ENCODE data around the gene PRDM16. TPM values are rescaled to one million over a fixed set of nuclear protein-coding genes. Genes with fewer than 3 reads are reported as not detected.

PRDM16 gene
- total and polyA plus RNA-seq, 2 of the 4 experiments (the other 2 are of a cell fraction): 0.02 TPM; not detected in 1

- H3K79me1 ChIP-seq (ENCODE audit: low read depth in 1 of 2, low read length in 2 of 2): no peaks in the 10 kb centered on the region
- H3K4me1 ChIP-seq (ENCODE audit: control insufficient read depth, insufficient read depth, low read length): no peaks in the 10 kb centered on the region
- H3K27me3 ChIP-seq (ENCODE audit: control insufficient read depth, insufficient read depth, low read length): no peaks in the 10 kb centered on the region
- no peak overlapping the region for H2BK120ac ChIP-seq (ENCODE audit: low read depth, low read length)
- H3K9ac ChIP-seq (ENCODE audit: low read depth, low read length): no peak overlapping the region
- H3K27ac ChIP-seq (ENCODE audit: insufficient read depth, low read length): no peak overlapping the region
- no peak for ATAC-seq (ENCODE audit: low read depth)
- no peak overlapping the region for H2AK5ac ChIP-seq (ENCODE audit: low read depth, low read length)
- peaks cover 7% of the 10 kb centered on the region; the same call in 1 of the 2 replicates for H3K9me3 ChIP-seq (ENCODE audit: control insufficient read depth, insufficient read depth, low read length)
- no peaks in the 10 kb centered on the region for H3K36me3 ChIP-seq (ENCODE audit: control insufficient read depth, insufficient read depth, low read length)
- H4K8ac ChIP-seq (ENCODE audit: low read depth in 2 of 2, low read length in 2 of 2): no peak overlapping the region
- intact Hi-C loops (cut with micrococcal nuclease) (no loop called here), dilution Hi-C loops (cut with HindIII; ENCODE audit: low sequenced_read_pairs, unreplicated experiment) (no loop called here), in situ Hi-C loops (cut with MboI; ENCODE audit: low sequenced_read_pairs) (no loop called here)
- H3K18ac ChIP-seq (ENCODE audit: low read depth, low read length): no peak overlapping the region
- BruUV-seq (replicated peaks): no TSS peak
- H2BK20ac ChIP-seq (ENCODE audit: low read depth, low read length): no peak overlapping the region
- H4K5ac ChIP-seq (ENCODE audit: low read depth, low read length): no peak overlapping the region
- 74% methylated on average over 13 of the region's 26 CpGs; no CpG with 5 or more reads in 1 of the 2 experiments for WGBS, 2 experiments (ENCODE audit: extremely low coverage in 2 of 2, insufficient read length in 1 of 2)
- H3K14ac ChIP-seq (replicated peaks; ENCODE audit: low read depth, low read length): no peak overlapping the region
- no peak overlapping the region for H4K91ac ChIP-seq (ENCODE audit: insufficient read depth, low read depth, low read length)
- H3K4me3 ChIP-seq (ENCODE audit: insufficient read depth, low read depth, low read length): no peak overlapping the region
- no peak overlapping the region for H3K4me2 ChIP-seq (ENCODE audit: low read depth, low read length)
- H3K4ac ChIP-seq (ENCODE audit: low read depth, low read length): no peak overlapping the region
- POLR2A ChIA-PET (ENCODE audit: unreplicated experiment): no interaction called here
- H3K9me1 ChIP-seq (ENCODE audit: insufficient read depth, low read length): no peaks in the 10 kb centered on the region
- no peak overlapping the region for H2BK15ac ChIP-seq (ENCODE audit: low read depth, low read length)
- no peak overlapping the region for H3K23ac ChIP-seq (ENCODE audit: low read depth, low read length)
- no peak for TF ChIP-seq MAFK (IDR thresholded peaks at IDR 0.05; ENCODE audit: low read depth, low read length)
- no peak for TF ChIP-seq NFE2L2 (IDR thresholded peaks at IDR 0.05; ENCODE audit: low read depth, low read length)
- TF ChIP-seq MAZ (IDR thresholded peaks at IDR 0.05; ENCODE audit: borderline replicate concordance, low read depth, low read length): no peak
- TF ChIP-seq MXI1 (IDR thresholded peaks at IDR 0.05; ENCODE audit: borderline replicate concordance, low read depth, low read length): no peak
- no peak for TF ChIP-seq SMC3 (IDR thresholded peaks at IDR 0.05; ENCODE audit: low read depth, low read length)
- no peak for TF ChIP-seq CTCF (conservative IDR thresholded peaks at IDR 0.05; ENCODE audit: low read depth, low read length)
- TF ChIP-seq POLR2A (IDR thresholded peaks at IDR 0.05; ENCODE audit: low read depth, low read length): no peak
- TF ChIP-seq USF2 (IDR thresholded peaks at IDR 0.05; ENCODE audit: low read depth, low read length): no peak
- no peak for TF ChIP-seq CHD1 (IDR thresholded peaks at IDR 0.05; ENCODE audit: low read depth, low read length)
- no peak for TF ChIP-seq BHLHE40 (IDR thresholded peaks at IDR 0.05; ENCODE audit: low read depth, low read length)
- TF ChIP-seq ELK1 (IDR thresholded peaks at IDR 0.05; ENCODE audit: borderline replicate concordance, low read depth, low read length): no peak
- TF ChIP-seq RFX5 (IDR thresholded peaks at IDR 0.05; ENCODE audit: low read depth, low read length): no peak
- no peak for TF ChIP-seq RAD21 (IDR thresholded peaks at IDR 0.05; ENCODE audit: low read length)
- no peak for TF ChIP-seq CEBPB (IDR thresholded peaks at IDR 0.05; ENCODE audit: low read depth, low read length)
- no peak for TF ChIP-seq FOS (IDR thresholded peaks at IDR 0.05; ENCODE audit: low read depth, low read length)
- no peak for TF ChIP-seq RCOR1 (IDR thresholded peaks at IDR 0.05; ENCODE audit: insufficient replicate concordance, low read length)
- H4K20me1 ChIP-seq (ENCODE audit: insufficient read depth, low read length): no peaks in the 10 kb centered on the region
- CTCF ChIA-PET: no interaction called here
- H3K56ac ChIP-seq (ENCODE audit: extremely low read depth, insufficient read depth, low read length): no peak overlapping the region
- no peak for DNase-seq
- no peak overlapping the region for H2AFZ ChIP-seq (replicated peaks; ENCODE audit: low read length, poor library complexity)
- no peak overlapping the region for H2BK5ac ChIP-seq (ENCODE audit: low read depth, low read length, poor library complexity, severe bottlenecking)
- no peak overlapping the region for H2AK9ac ChIP-seq (replicated peaks; ENCODE audit: low read depth, low read length, poor library complexity)
Measured at GRCh38 chr1:3128431-3129132, 59.6 kb downstream of the PRDM16 start.
